Endothelial cell of umbilical vein (primary cell): ENCODE measurements around the gene TAF10. TPM values are rescaled to one million over a fixed set of nuclear protein-coding genes. Genes with fewer than 3 reads are reported as not detected.

Source experiments
- BruUV-seq: library from RNA; stranded (reverse); fragments of 400-500 nt; replicated peaks from 2 replicates; lab custom pipeline; 2021; lab: Mats Ljungman, UMichigan
- CTCF ChIA-PET: fragments of 300-600, 350-600 bp; sonication (Branson Sonifier 250); formaldehyde crosslinking; loops from one replicate; lab custom pipeline; 2021; ENCODE audit warnings: antibody characterized with exemption, inconsistent platforms; lab: Charles Lee
- POLR2A ChIA-PET: fragments of 300-600, 350-600 bp; sonication (Branson Sonifier 250); formaldehyde crosslinking; loops from one replicate; lab custom pipeline; 2021; ENCODE audit warnings: antibody characterized with exemption, inconsistent platforms; lab: Charles Lee
- DNase-seq: peaks from one replicate; pipeline ENCODE4 v3.0.0-alpha.2; 2011; ENCODE audit warnings: low read depth, low spot score
- FAIRE-seq: peaks from 2 replicates; lab custom pipeline; 2011; peaks lifted over from hg19 to GRCh38; lab: Jason Lieb, UNC
- H2AFZ ChIP-seq: 2 replicates; pipeline ENCODE4 v1.6.0; 2012; ENCODE audit warnings: low read depth, low read length, control low read depth, inconsistent platforms
- H3K27ac ChIP-seq: 2 replicates; pipeline ENCODE4 v1.5.1; 2011; ENCODE audit warnings: low read depth, mild to moderate bottlenecking, control low read depth, low read length, moderate library complexity; ENCODE audit not compliant: insufficient read depth
- H3K27me3 ChIP-seq, 2 experiments: 2 replicates each; pipeline versions ENCODE4 v1.6.0 to v1.6.1; 2011; ENCODE audit warnings: low read length in 2 of 2, mixed read lengths in 1 of 2; ENCODE audit not compliant: control insufficient read depth in 2 of 2, insufficient read depth in 2 of 2
- H3K36me3 ChIP-seq, 2 experiments: 2 replicates in 1 of 2; 3 replicates in 1 of 2; pipeline ENCODE4 v1.5.1; 2011; ENCODE audit warnings: low read length in 2 of 2, mild to moderate bottlenecking in 1 of 2, moderate library complexity in 1 of 2; ENCODE audit not compliant: control insufficient read depth in 2 of 2, insufficient read depth in 2 of 2; ENCODE audit errors: extremely low read depth in 1 of 2
- H3K4me1 ChIP-seq: 3 replicates; pipeline ENCODE4 v1.5.1; 2011; ENCODE audit warnings: mild to moderate bottlenecking, low read length; ENCODE audit not compliant: control insufficient read depth, insufficient read depth; ENCODE audit errors: extremely low read depth
- H3K4me2 ChIP-seq: 2 replicates; pipeline ENCODE4 v1.6.1; 2011; ENCODE audit warnings: low read length, control low read depth, mixed read lengths; ENCODE audit not compliant: insufficient read depth
- H3K4me3 ChIP-seq, 3 experiments: fragments of 200-600 bp in 1 of 3; sonication (generic), shearing (Covaris generic) in 1 of 3; replicated peaks in 1 of 3; 2 replicates each; pipeline ENCODE4 v1.5.1; 2011 to 2016; ENCODE audit warnings: control low read depth in 3 of 3, low read length in 3 of 3, mild to moderate bottlenecking in 2 of 3, inconsistent platforms in 1 of 3, low read depth in 1 of 3, moderate library complexity in 1 of 3; ENCODE audit not compliant: insufficient read depth in 1 of 3
- H3K79me2 ChIP-seq: 2 replicates; pipeline ENCODE4 v1.6.0; 2012; ENCODE audit warnings: low read length, inconsistent platforms; ENCODE audit not compliant: control insufficient read depth, insufficient read depth
- H3K9ac ChIP-seq: replicated peaks from 2 replicates; pipeline ENCODE3; 2011; ENCODE audit warnings: low read length, control low read depth; ENCODE audit not compliant: insufficient read depth; ENCODE audit errors: extremely low read depth
- H3K9me1 ChIP-seq: replicated peaks from 3 replicates; pipeline ENCODE4 v1.6.0; 2011; ENCODE audit warnings: mild to moderate bottlenecking, low read length; ENCODE audit not compliant: control insufficient read depth, insufficient read depth; ENCODE audit errors: extremely low read depth
- H3K9me3 ChIP-seq: replicated peaks from 2 replicates; pipeline ENCODE4 v1.5.1; 2012; ENCODE audit warnings: low read length, inconsistent platforms; ENCODE audit not compliant: control insufficient read depth, insufficient read depth
- H4K20me1 ChIP-seq: replicated peaks from 2 replicates; pipeline ENCODE3; 2011; ENCODE audit warnings: mild to moderate bottlenecking, low read length; ENCODE audit not compliant: control insufficient read depth, insufficient read depth; ENCODE audit errors: extremely low read depth
- CTCF ChIP-seq, 2 donors: IDR thresholded peaks; 1 replicate in 1 of 2; 2 replicates in 1 of 2; pipeline ENCODE4 v1.5.1; 2011; ENCODE audit warnings: low read length in 2 of 2, mild to moderate bottlenecking in 2 of 2, moderate library complexity in 2 of 2, control low read depth in 1 of 2, inconsistent platforms in 1 of 2, low read depth in 1 of 2; ENCODE audit not compliant: insufficient read depth in 1 of 2; ENCODE audit errors: extremely low read depth in 1 of 2
- EZH2 ChIP-seq: IDR thresholded peaks from 2 replicates; pipeline ENCODE4 v1.6.1; 2012; ENCODE audit warnings: borderline replicate concordance, low read depth, mild to moderate bottlenecking, moderate library complexity, low read length, inconsistent platforms; ENCODE audit not compliant: severe bottlenecking
- FOS ChIP-seq: IDR thresholded peaks from 2 replicates; pipeline ENCODE4 v1.6.1; 2011; ENCODE audit warnings: mild to moderate bottlenecking, low read length, moderate library complexity, borderline replicate concordance; ENCODE audit not compliant: insufficient read depth
- GATA2 ChIP-seq: IDR thresholded peaks from 2 replicates; pipeline ENCODE4 v1.7.0; 2011; ENCODE audit warnings: low read depth, mild to moderate bottlenecking, moderate library complexity, mixed read lengths, low read length; ENCODE audit not compliant: insufficient read length, insufficient read depth
- JUN ChIP-seq: IDR thresholded peaks from 2 replicates; pipeline ENCODE4 v1.6.1; 2011; ENCODE audit warnings: borderline replicate concordance, low read depth; ENCODE audit not compliant: insufficient read length, insufficient read depth
- MYC ChIP-seq: IDR thresholded peaks from one replicate; pipeline ENCODE4 v1.6.1; 2011; ENCODE audit warnings: mild to moderate bottlenecking, low read depth, low read length
- POLR2A ChIP-seq: IDR thresholded peaks from 2 replicates; pipeline ENCODE4 v1.6.1; 2012; ENCODE audit warnings: low read depth, mild to moderate bottlenecking, control low read depth, low read length
- POLR2AphosphoS5 ChIP-seq: IDR thresholded peaks from 2 replicates; pipeline ENCODE4 v1.6.1; 2012; ENCODE audit warnings: low read depth, mild to moderate bottlenecking, control low read depth, low read length, moderate library complexity; ENCODE audit not compliant: insufficient read depth
- dilution Hi-C: fragments of 300-500 bp; cut with MboI; formaldehyde crosslinking; loops from one replicate; pipeline ENCODE4 v1.15.0; 2019; ENCODE audit warnings: low sequenced_read_pairs; ENCODE audit not compliant: extremely low pct_ligation_motif_present
- intact Hi-C: fragments of 100-400 bp; cut with micrococcal nuclease; formaldehyde crosslinking; loops from one replicate; pipeline ENCODE4 v1.10.0; 2022
- polyA plus RNA-seq, 4 experiments: library from polyadenylated mRNA; depleted of rRNA in 3 of 4; stranded (reverse) in 3 of 4; unstranded in 1 of 4; fragments of >200 nt; gene quantifications; 2 replicates each; pipeline versions ENCODE4 v1.2.1 to v1.2.3, GENCODE V29; 2011 to 2012; ENCODE audit warnings: missing spikeins in 1 of 4
- total RNA-seq: library from RNA; stranded (reverse); gene quantifications from 2 replicates; pipeline ENCODE4 v1.2.3, GENCODE V29; 2021

TAF10 gene
- total and polyA plus RNA-seq, 2 donors (not counting 3 experiments of a cell fraction or from before 2014, with no cell fraction given), result 86.2 to 149 TPM

DNA sequence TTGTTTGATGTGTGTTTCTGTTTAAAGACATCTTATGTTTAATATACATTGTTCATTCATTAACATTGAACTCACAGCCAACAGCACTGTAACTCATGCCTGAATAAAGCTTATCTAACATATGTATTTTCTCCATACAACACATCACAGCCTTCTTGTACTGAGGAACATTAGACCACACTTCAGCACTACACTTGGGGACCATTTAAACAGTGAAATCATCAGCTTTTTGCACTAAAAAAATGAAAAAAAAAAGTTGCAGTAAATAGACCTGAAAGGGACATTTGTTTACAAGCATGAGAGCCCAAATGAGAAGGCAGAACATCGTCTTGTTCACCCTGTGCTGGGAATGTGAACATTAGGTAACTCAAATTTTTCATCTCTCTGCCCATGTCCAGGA, 22.5 kb upstream of the TAF10 start:
- peak overlapping the region; percentile 91 for H3K27ac ChIP-seq
- FAIRE-seq, result peak; percentile 69

More for the DNA sequence above, 22.5 kb upstream of the TAF10 start:
- intact Hi-C loops, result loop anchor here (2.0 kb wide), 1 partner anchor 16 kb away; no protein-coding TSS in a partner anchor
- Histone ChIP-seq H3K9me3 (no peaks in the 10 kb centered on the region), H3K4me2 (peak overlapping the region; percentile 79), H3K36me3 (peaks cover 0 to 42% of the 10 kb centered on the region in 2 experiments), H3K4me3 (no peak overlapping the region), H3K9ac (peak overlapping the region; percentile 44), H3K27me3 (no peaks in the 10 kb centered on the region), H3K79me2 (peaks cover 2% of the 10 kb centered on the region), H3K9me1 (no peaks in the 10 kb centered on the region), H4K20me1 (no peaks in the 10 kb centered on the region), H2AFZ (no peak overlapping the region), H3K4me1 (peaks cover 47% of the 10 kb centered on the region)
- ChIA-PET CTCF (interaction anchor here (0.6 to 2.9 kb wide), 13 partner anchors 12 to 104 kb away, joined by 3 to 23 read pairs (median 5); partner anchors contain the start of genes MRPL17 and TPP1), POLR2A (no interaction called here)
- no TSS peak for BruUV-seq
- dilution Hi-C loops, result no loop called here
- DNase-seq, result no peak
- TF ChIP-seq POLR2A (no peak), JUN (no peak), FOS (no peak), MYC (no peak), GATA2 (no peak), CTCF (IDR thresholded peaks at IDR 0.05; ENCODE audit: extremely low read depth in 1 of 2, insufficient read depth in 1 of 2, low read depth in 1 of 2, low read length in 2 of 2) (no peak), EZH2 (no peak), POLR2AphosphoS5 (no peak)
